ENCODE results near the gene SMARCAD1. TPM values are rescaled to one million over a fixed set of nuclear protein-coding genes. Genes with fewer than 3 reads are reported as not detected.
"Not testable (repeated sequence)": the region's sequence is repeated elsewhere in the genome, so short reads cannot be mapped to it uniquely, and the experiment has no call there.

The SMARCAD1 gene
- polyA plus RNA-seq, 4 donors: 5.4 to 30.3 (median 8.8) TPM

- 80 to 83% (median 81%) methylated on average over 3 of the region's 3 CpGs for WGBS, 3 donors
- Histone ChIP-seq H3K27ac (ENCODE audit: low read depth in 1 of 3, low read length in 2 of 3) (no peak overlapping the region), H3K36me3 (ENCODE audit: control insufficient read depth in 3 of 3, insufficient read depth in 2 of 3, low read depth in 1 of 3, low read length in 3 of 3) (no peaks in the 10 kb centered on the region), H3K9me3 (ENCODE audit: control insufficient read depth in 2 of 2, insufficient read depth in 1 of 2, low read depth in 1 of 2, low read length in 1 of 2) (no peaks in the 10 kb centered on the region), H3K4me3 (ENCODE audit: low read depth in 1 of 3, low read length in 3 of 3) (no peak overlapping the region), H3K27me3 (ENCODE audit: control insufficient read depth in 3 of 3, insufficient read depth in 3 of 3, low read length in 3 of 3) (no peaks in the 10 kb centered on the region), H3K4me1 (ENCODE audit: control insufficient read depth in 3 of 3, insufficient read depth in 2 of 3, low read depth in 1 of 3, low read length in 2 of 3) (peaks cover 0 to 5% (median 0%) of the 10 kb centered on the region in 3 donors)
- DNase-seq (no peak), FAIRE-seq (no peak)
Observed at GRCh38 chr4:94336303-94336702, 128.6 kb downstream of the SMARCAD1 start.

DNA sequence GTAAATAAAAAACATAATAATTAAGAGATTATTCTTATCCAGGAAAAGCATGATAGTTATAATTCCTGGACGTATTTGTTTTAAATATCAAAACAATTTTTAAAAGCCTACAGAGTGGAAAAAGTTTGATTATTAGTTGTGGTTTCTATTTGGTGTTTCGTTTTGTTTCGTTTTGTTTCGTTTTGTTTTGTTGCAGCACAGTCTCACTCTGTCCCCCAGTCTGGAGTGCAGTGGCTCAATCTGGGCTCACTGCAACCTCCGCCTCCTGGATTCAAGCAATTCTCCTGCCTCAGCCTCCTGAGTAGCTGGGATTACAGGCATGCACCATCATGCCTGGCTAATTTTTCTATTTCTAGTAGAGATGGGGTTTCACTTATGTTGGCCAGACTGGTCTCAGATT lies 129.1 kb downstream of the SMARCAD1 start:
- H3K27ac ChIP-seq (ENCODE audit: low read depth in 1 of 3, low read length in 2 of 3); H3K4me3 ChIP-seq (ENCODE audit: low read depth in 1 of 3, low read length in 3 of 3); FAIRE-seq; DNase-seq; H3K9me3 ChIP-seq (ENCODE audit: control insufficient read depth in 2 of 2, insufficient read depth in 1 of 2, low read depth in 1 of 2, low read length in 1 of 2); H3K36me3 ChIP-seq (ENCODE audit: control insufficient read depth in 3 of 3, insufficient read depth in 2 of 3, low read depth in 1 of 3, low read length in 3 of 3); H3K27me3 ChIP-seq (ENCODE audit: control insufficient read depth in 3 of 3, insufficient read depth in 3 of 3, low read length in 3 of 3); H3K4me1 ChIP-seq (ENCODE audit: control insufficient read depth in 3 of 3, insufficient read depth in 2 of 3, low read depth in 1 of 3, low read length in 2 of 3): not testable (repeated sequence)
- WGBS, 3 donors: 61 to 74% (median 74%) methylated on average over 5 of the region's 5 CpGs

DNA sequence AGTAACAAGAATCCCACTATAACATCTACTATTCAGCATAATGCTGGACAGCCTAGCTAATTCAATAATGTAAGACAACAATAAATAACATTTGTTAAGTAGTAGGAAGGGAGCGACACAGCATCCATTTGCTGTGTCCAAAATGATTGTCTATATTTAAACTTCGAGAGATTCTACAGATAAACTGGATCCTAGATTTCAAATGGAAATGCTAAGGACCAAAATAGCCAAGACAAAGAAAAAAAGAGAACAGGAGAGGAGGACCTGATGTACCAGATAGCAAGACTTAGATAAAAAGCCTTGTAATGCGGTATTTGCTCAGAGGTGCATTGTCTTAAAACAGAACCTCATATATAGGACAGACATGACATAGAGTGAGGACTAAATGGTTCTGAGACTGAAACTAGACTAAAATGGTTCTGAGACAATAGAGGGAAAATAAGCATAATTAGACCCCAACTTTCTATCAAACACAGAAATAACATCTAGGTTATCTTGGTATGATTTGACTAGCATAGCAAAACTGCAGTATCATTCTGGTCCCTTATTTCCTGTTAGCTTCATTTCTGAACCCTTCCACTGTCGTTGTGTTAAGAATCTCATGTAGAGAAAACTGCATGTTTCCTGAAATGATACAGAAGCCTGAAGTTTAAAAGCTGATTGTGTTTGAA lies 131.2 kb downstream of the SMARCAD1 start:
- no peak for FAIRE-seq
- 72 to 81% (median 80%) methylated on average over 4 of the region's 4 CpGs for WGBS, 3 donors
- H3K4me1 ChIP-seq (ENCODE audit: control insufficient read depth in 3 of 3, insufficient read depth in 2 of 3, low read depth in 1 of 3, low read length in 2 of 3): no peaks in the 10 kb centered on the region

DNA sequence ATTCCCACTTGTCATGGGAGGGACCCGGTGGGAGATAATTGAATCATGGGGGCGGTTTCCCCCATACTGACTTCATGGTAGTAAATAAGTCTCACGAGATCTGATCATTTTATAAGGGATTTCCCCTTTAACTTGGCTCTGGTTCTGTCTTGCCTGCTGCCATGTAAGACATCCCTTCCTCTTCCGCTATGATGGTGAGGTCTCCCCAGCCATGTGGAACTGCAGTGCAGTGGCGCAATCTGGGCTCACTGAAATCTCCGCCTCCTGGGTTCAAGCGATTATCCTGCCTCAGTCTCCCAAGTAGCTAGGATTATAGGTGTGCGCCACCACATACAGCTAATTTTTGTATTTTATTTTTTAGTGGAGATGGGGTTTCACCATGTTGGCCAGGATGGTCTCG lies 132.1 kb downstream of the SMARCAD1 start:
- Histone ChIP-seq H3K4me3 (ENCODE audit: low read depth in 1 of 3, low read length in 3 of 3) (no peak overlapping the region), H3K36me3 (ENCODE audit: control insufficient read depth in 3 of 3, insufficient read depth in 2 of 3, low read depth in 1 of 3, low read length in 3 of 3) (no peaks in the 10 kb centered on the region), H3K27ac (ENCODE audit: low read depth in 1 of 3, low read length in 2 of 3) (no peak overlapping the region), H3K4me1 (ENCODE audit: control insufficient read depth in 3 of 3, insufficient read depth in 2 of 3, low read depth in 1 of 3, low read length in 2 of 3) (no peaks in the 10 kb centered on the region), H3K27me3 (ENCODE audit: control insufficient read depth in 3 of 3, insufficient read depth in 3 of 3, low read length in 3 of 3) (no peaks in the 10 kb centered on the region), H3K9me3 (ENCODE audit: control insufficient read depth in 2 of 2, insufficient read depth in 1 of 2, low read depth in 1 of 2, low read length in 1 of 2) (no peaks in the 10 kb centered on the region)
- DNase-seq (no peak), FAIRE-seq (no peak)
- WGBS, 3 donors: 76 to 77% (median 76%) methylated on average over 9 of the region's 9 CpGs

More for the DNA sequence above, 131.2 kb downstream of the SMARCAD1 start:
- no peaks in the 10 kb centered on the region for H3K36me3 ChIP-seq (ENCODE audit: control insufficient read depth in 3 of 3, insufficient read depth in 2 of 3, low read depth in 1 of 3, low read length in 3 of 3)
- H3K4me3 ChIP-seq (ENCODE audit: low read depth in 1 of 3, low read length in 3 of 3): no peak overlapping the region
- no peak for DNase-seq
- no peaks in the 10 kb centered on the region for H3K27me3 ChIP-seq (ENCODE audit: control insufficient read depth in 3 of 3, insufficient read depth in 3 of 3, low read length in 3 of 3)
- no peaks in the 10 kb centered on the region for H3K9me3 ChIP-seq (ENCODE audit: control insufficient read depth in 2 of 2, insufficient read depth in 1 of 2, low read depth in 1 of 2, low read length in 1 of 2)
- no peak overlapping the region for H3K27ac ChIP-seq (ENCODE audit: low read depth in 1 of 3, low read length in 2 of 3)

Other genes starting within 250 kb of the SMARCAD1 start
- 1 to 10 TPM; 2.5 to 9.5 (median 4.7) TPM for gene HPGDS, start 135.0 kb downstream of the SMARCAD1 start, polyA plus RNA-seq
- gene PDLIM5, start 244.1 kb downstream of the SMARCAD1 start, polyA plus RNA-seq: 100 to 1,000 TPM in 1 of 4 donors, 10 to 100 TPM in 3; 26.6 to 106 (median 61.5) TPM

Data from small intestine (tissue), 7 donors.